ENCODE data around the gene LASP1. TPM values are rescaled to one million over a fixed set of nuclear protein-coding genes. Genes with fewer than 3 reads are reported as not detected.

The LASP1 gene
- polyA plus RNA-seq, 1 donor (not counting 4 experiments of a cell fraction or from before 2014, with no cell fraction given), result 88.1 TPM

DNA sequence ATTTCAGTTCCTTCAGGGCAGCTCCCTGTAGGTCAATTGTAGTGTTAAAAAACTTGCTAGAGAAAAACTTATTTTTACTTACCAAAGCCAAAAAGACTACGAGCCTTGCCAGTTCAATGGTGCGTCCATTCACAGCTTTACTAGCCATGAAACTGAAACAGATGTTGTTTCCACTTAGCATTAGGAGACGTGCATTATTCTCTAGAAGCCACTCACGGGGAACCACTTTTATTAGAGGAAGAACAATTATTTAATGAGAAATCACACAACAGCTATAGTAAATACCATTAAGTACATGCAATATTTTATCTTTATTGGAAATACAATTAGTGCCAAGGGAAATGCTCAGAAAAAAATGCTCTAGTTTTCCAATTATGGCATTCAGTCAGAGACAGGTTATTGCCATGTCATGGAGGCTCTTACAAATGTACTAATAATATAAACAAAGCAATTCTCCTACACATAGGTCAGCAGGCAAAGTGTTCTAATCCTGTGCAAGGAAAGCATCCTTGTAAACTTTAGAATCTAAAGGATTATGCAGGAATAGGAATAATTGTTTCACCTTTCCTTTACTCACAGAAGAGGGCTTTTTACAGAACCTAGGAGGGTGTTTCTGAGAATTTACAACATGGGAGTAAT is 73.0 kb downstream of the LASP1 start:
- Histone ChIP-seq H3K27me3 (ENCODE audit: control insufficient read depth, extremely low read depth, insufficient read depth, low read length) (no peaks in the 10 kb centered on the region), H3K4me3 (ENCODE audit: control insufficient read depth in 2 of 3, extremely low read depth in 1 of 3, insufficient read depth in 2 of 3, low read depth in 1 of 3, low read length in 3 of 3) (no peak overlapping the region), H3K9ac (ENCODE audit: control insufficient read depth, extremely low read depth, insufficient read depth, low read length) (no peak overlapping the region), H2AFZ (ENCODE audit: control insufficient read depth, low read length) (no peak overlapping the region), H3K79me2 (ENCODE audit: control insufficient read depth, insufficient read depth, low read length) (no peaks in the 10 kb centered on the region), H3K36me3 (ENCODE audit: control insufficient read depth in 2 of 2, extremely low read depth in 1 of 2, insufficient read depth in 2 of 2, low read length in 2 of 2) (no peaks in the 10 kb centered on the region), H4K20me1 (ENCODE audit: control insufficient read depth, extremely low read depth, insufficient read depth, low read length) (no peaks in the 10 kb centered on the region), H3K4me1 (ENCODE audit: control insufficient read depth, extremely low read depth, insufficient read depth, low read length) (no peaks in the 10 kb centered on the region), H3K4me2 (ENCODE audit: control insufficient read depth, extremely low read depth, insufficient read depth, low read depth, low read length) (no peak overlapping the region), H3K9me1 (ENCODE audit: control insufficient read depth, extremely low read depth, insufficient read depth, low read length) (no peaks in the 10 kb centered on the region), H3K27ac (ENCODE audit: control insufficient read depth, insufficient read depth, low read length) (no peak overlapping the region), H3K9me3 (ENCODE audit: control insufficient read depth, low read depth, low read length) (no peaks in the 10 kb centered on the region)
- TF ChIP-seq, protein P1, sequence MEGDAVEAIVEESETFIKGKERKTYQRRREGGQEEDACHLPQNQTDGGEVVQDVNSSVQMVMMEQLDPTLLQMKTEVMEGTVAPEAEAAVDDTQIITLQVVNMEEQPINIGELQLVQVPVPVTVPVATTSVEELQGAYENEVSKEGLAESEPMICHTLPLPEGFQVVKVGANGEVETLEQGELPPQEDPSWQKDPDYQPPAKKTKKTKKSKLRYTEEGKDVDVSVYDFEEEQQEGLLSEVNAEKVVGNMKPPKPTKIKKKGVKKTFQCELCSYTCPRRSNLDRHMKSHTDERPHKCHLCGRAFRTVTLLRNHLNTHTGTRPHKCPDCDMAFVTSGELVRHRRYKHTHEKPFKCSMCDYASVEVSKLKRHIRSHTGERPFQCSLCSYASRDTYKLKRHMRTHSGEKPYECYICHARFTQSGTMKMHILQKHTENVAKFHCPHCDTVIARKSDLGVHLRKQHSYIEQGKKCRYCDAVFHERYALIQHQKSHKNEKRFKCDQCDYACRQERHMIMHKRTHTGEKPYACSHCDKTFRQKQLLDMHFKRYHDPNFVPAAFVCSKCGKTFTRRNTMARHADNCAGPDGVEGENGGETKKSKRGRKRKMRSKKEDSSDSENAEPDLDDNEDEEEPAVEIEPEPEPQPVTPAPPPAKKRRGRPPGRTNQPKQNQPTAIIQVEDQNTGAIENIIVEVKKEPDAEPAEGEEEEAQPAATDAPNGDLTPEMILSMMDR (optimal IDR thresholded peaks at IDR 0.05 in 1 of 3, IDR thresholded peaks at IDR 0.05 in 1 of 3, conservative IDR thresholded peaks at IDR 0.05 in 1 of 3; ENCODE audit: extremely low read depth in 1 of 3, insufficient read depth in 2 of 3, low read length in 3 of 3), result no peak
- no peak for TF ChIP-seq EZH2 (IDR thresholded peaks at IDR 0.05; ENCODE audit: low read length)
- DNase-seq (ENCODE audit: low read depth, low spot score) (no peak), FAIRE-seq (no peak)
- dilution Hi-C loops (cut with MboI; ENCODE audit: extremely low pct_ligation_motif_present, low sequenced_read_pairs), result no loop called here

DNA sequence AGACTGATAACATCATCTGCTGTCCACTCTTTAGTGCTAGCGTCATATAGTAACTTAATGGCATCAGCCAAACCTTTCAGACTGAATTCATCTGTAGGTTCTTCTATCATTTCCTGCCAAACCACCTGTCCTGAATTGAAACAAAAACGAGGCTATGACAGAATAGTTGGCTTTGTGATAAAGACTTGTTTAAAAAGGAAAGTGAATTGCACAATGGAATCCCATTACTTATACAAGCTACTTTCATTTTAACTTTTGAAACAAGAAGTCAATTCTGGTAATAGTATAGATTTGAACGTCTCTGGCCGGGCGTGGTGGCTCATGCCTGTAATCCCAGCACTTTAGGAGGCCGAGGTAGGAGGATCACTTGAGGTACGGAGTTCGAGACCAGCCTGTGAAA is 73.7 kb downstream of the LASP1 start:
- Histone ChIP-seq H3K4me2 (ENCODE audit: control insufficient read depth, extremely low read depth, insufficient read depth, low read depth, low read length) (no peak overlapping the region), H3K9me3 (ENCODE audit: control insufficient read depth, low read depth, low read length) (no peaks in the 10 kb centered on the region), H3K27me3 (ENCODE audit: control insufficient read depth, extremely low read depth, insufficient read depth, low read length) (no peaks in the 10 kb centered on the region), H3K9ac (ENCODE audit: control insufficient read depth, extremely low read depth, insufficient read depth, low read length) (no peak overlapping the region), H4K20me1 (ENCODE audit: control insufficient read depth, extremely low read depth, insufficient read depth, low read length) (no peaks in the 10 kb centered on the region), H3K9me1 (ENCODE audit: control insufficient read depth, extremely low read depth, insufficient read depth, low read length) (no peaks in the 10 kb centered on the region), H3K4me1 (ENCODE audit: control insufficient read depth, extremely low read depth, insufficient read depth, low read length) (no peaks in the 10 kb centered on the region), H3K4me3 (ENCODE audit: control insufficient read depth in 2 of 3, extremely low read depth in 1 of 3, insufficient read depth in 2 of 3, low read depth in 1 of 3, low read length in 3 of 3) (no peak overlapping the region), H3K79me2 (ENCODE audit: control insufficient read depth, insufficient read depth, low read length) (no peaks in the 10 kb centered on the region), H2AFZ (ENCODE audit: control insufficient read depth, low read length) (no peak overlapping the region), H3K27ac (ENCODE audit: control insufficient read depth, insufficient read depth, low read length) (no peak overlapping the region), H3K36me3 (ENCODE audit: control insufficient read depth in 2 of 2, extremely low read depth in 1 of 2, insufficient read depth in 2 of 2, low read length in 2 of 2) (no peaks in the 10 kb centered on the region)
- dilution Hi-C loops (cut with MboI; ENCODE audit: extremely low pct_ligation_motif_present, low sequenced_read_pairs), result no loop called here
- DNase-seq (ENCODE audit: low read depth, low spot score), result no peak
- TF ChIP-seq EZH2 (IDR thresholded peaks at IDR 0.05; ENCODE audit: low read length), result no peak
- TF ChIP-seq, protein P1 (optimal IDR thresholded peaks at IDR 0.05 in 1 of 3, IDR thresholded peaks at IDR 0.05 in 1 of 3, conservative IDR thresholded peaks at IDR 0.05 in 1 of 3; ENCODE audit: extremely low read depth in 1 of 3, insufficient read depth in 2 of 3, low read length in 3 of 3), result no peak
- FAIRE-seq, result no peak

All from keratinocyte (primary cell).